ENCODE results near the gene WDR88.

- TF ChIP-seq POLR2AphosphoS5 (IDR thresholded peaks at IDR 0.05; ENCODE audit: low read depth) (no peak), EZH2phosphoT487 (IDR thresholded peaks at IDR 0.05; ENCODE audit: unreplicated experiment) (no peak), CTCF (conservative IDR thresholded peaks at IDR 0.05; ENCODE audit: low read depth in 2 of 2) (no peak), REST (IDR thresholded peaks at IDR 0.05; ENCODE audit: unreplicated experiment) (no peak), EZH2 (IDR thresholded peaks at IDR 0.05; ENCODE audit: low read depth, unreplicated experiment) (no peak), CREB1 (CRISPR knock-in tag; IDR thresholded peaks at IDR 0.05; ENCODE audit: low read depth) (no peak), ETS1 (IDR thresholded peaks at IDR 0.05) (no peak), JUNB (IDR thresholded peaks at IDR 0.05; ENCODE audit: unreplicated experiment) (no peak), STAT1 (IDR thresholded peaks at IDR 0.05; ENCODE audit: unreplicated experiment) (no peak), NANOG (IDR thresholded peaks at IDR 0.05; ENCODE audit: borderline replicate concordance) (no peak), ZNF114 (CRISPR knock-in tag; IDR thresholded peaks at IDR 0.05) (no peak), ZNF331 (CRISPR knock-in tag; IDR thresholded peaks at IDR 0.05; ENCODE audit: low read depth) (no peak)
Observed at GRCh38 chr19:33207903-33208302, 76.0 kb downstream of the WDR88 start.
